WTC11 (cell line): ENCODE data around the gene PRKAR2A.
"Not testable (repeated sequence)": the region's sequence is repeated elsewhere in the genome, so short reads cannot be mapped to it uniquely, and the experiment has no call there.

Source experiments
- ARID4B ChIP-seq: sonication (generic); formaldehyde crosslinking; IDR thresholded peaks from 2 replicates; pipeline ENCODE4 v1.8.0; 2023; ENCODE audit warnings: missing genetic modification reagents, mild to moderate bottlenecking, borderline replicate concordance
- CTCF ChIP-seq: fragments of 200-600 bp; IDR thresholded peaks from 2 replicates; pipeline ENCODE4 v1.8.0; 2022; ENCODE audit warnings: antibody characterized with exemption
- FOXJ3 ChIP-seq: sonication (generic); formaldehyde crosslinking; IDR thresholded peaks from 2 replicates; pipeline ENCODE4 v1.9.0; 2021; ENCODE audit warnings: missing genetic modification reagents, mild to moderate bottlenecking, borderline replicate concordance
- PRDM15 ChIP-seq: sonication (generic); formaldehyde crosslinking; IDR thresholded peaks from 2 replicates; pipeline ENCODE4 v1.8.0; 2022; ENCODE audit warnings: missing genetic modification reagents
- TEAD4 ChIP-seq: sonication (generic); formaldehyde crosslinking; IDR thresholded peaks from 2 replicates; pipeline ENCODE4 v1.8.0; 2022; ENCODE audit warnings: mild to moderate bottlenecking, missing genetic modification reagents
- USF2 ChIP-seq: sonication (generic); formaldehyde crosslinking; IDR thresholded peaks from 2 replicates; pipeline ENCODE4 v1.8.1; 2023; ENCODE audit warnings: mild to moderate bottlenecking, missing genetic modification reagents, moderate library complexity
- ZBTB21 ChIP-seq: sonication (generic); formaldehyde crosslinking; IDR thresholded peaks from 2 replicates; pipeline ENCODE4 v1.8.1; 2023; ENCODE audit warnings: mild to moderate bottlenecking, missing genetic modification reagents, borderline replicate concordance
- ZNF138 ChIP-seq: sonication (generic); formaldehyde crosslinking; conservative IDR thresholded peaks from 2 replicates; pipeline ENCODE4 v1.8.1; 2022; ENCODE audit warnings: mild to moderate bottlenecking, moderate library complexity, missing genetic modification reagents
- ZNF281 ChIP-seq: sonication (generic); formaldehyde crosslinking; IDR thresholded peaks from 2 replicates; pipeline ENCODE4 v1.8.0; 2023; ENCODE audit warnings: mild to moderate bottlenecking, missing genetic modification reagents

- TF ChIP-seq CTCF; FOXJ3 (CRISPR knock-in tag); PRDM15 (CRISPR knock-in tag); ZBTB21; ZNF138 (CRISPR knock-in tag); TEAD4 (CRISPR knock-in tag); ZNF281 (CRISPR knock-in tag); USF2 (CRISPR knock-in tag); ARID4B (CRISPR knock-in tag): not testable (repeated sequence)
Observed at GRCh38 chr3:48759531-48759930, 88.1 kb downstream of the PRKAR2A start.
